ENCODE results near the gene SUPT3H. TPM values are rescaled to one million over a fixed set of nuclear protein-coding genes. Genes with fewer than 3 reads are reported as not detected.

Gene SUPT3H
- total RNA-seq, 1 experiment from 2014 or later: 3.6 TPM

- Histone ChIP-seq H3K9me3 (ENCODE audit: low read length) (no peaks in the 10 kb centered on the region), H2AFZ (ENCODE audit: low read length) (no peak overlapping the region), H3K4me1 (ENCODE audit: insufficient read depth, low read length) (no peaks in the 10 kb centered on the region), H4K20me1 (ENCODE audit: low read length) (no peaks in the 10 kb centered on the region), H3K27ac (ENCODE audit: low read length) (no peak overlapping the region), H3K4me3 (ENCODE audit: low read length) (no peak overlapping the region), H3K4me2 (ENCODE audit: low read length) (no peak overlapping the region), H3K79me2 (ENCODE audit: low read length) (no peaks in the 10 kb centered on the region), H3K27me3 (ENCODE audit: low read length) (peaks cover 27% of the 10 kb centered on the region; the same call in 1 of the 2 replicates), H3F3A (ENCODE audit: low read length, unreplicated experiment) (no peaks in the 10 kb centered on the region), H3K9ac (ENCODE audit: low read length) (no peak overlapping the region), H3K9me2 (replicated peaks; ENCODE audit: low read length) (no peaks in the 10 kb centered on the region), H3K36me3 (ENCODE audit: low read depth, low read length) (no peaks in the 10 kb centered on the region)
- intact Hi-C loops (cut with micrococcal nuclease): no loop called here
- BruUV-seq (replicated peaks): no TSS peak
- CTCF ChIA-PET: no interaction called here
- no peak for ATAC-seq
- DNase-seq: no peak
- no peak for TF ChIP-seq CTCF (conservative IDR thresholded peaks at IDR 0.05; ENCODE audit: low read depth, low read length)
- no peak for TF ChIP-seq EZH2phosphoT487 (IDR thresholded peaks at IDR 0.05; ENCODE audit: borderline replicate concordance, low read length)
- no peak for TF ChIP-seq EZH2 (IDR thresholded peaks at IDR 0.05; ENCODE audit: low read length, unreplicated experiment)
- POLR2A ChIA-PET (ENCODE audit: unreplicated experiment): interaction anchor here (0.6 kb wide), 1 partner anchor 176 kb away, joined by 3 read pairs; no protein-coding TSS in a partner anchor
Measured at GRCh38 chr6:44800784-44801592, 576.7 kb downstream of the SUPT3H start.

- H3K4me1 ChIP-seq (ENCODE audit: insufficient read depth, low read length): no peaks in the 10 kb centered on the region
- no peak overlapping the region for H3K4me2 ChIP-seq (ENCODE audit: low read length)
- no peaks in the 10 kb centered on the region for H4K20me1 ChIP-seq (ENCODE audit: low read length)
- no peak overlapping the region for H3K27ac ChIP-seq (ENCODE audit: low read length)
- H3K4me3 ChIP-seq (ENCODE audit: low read length): no peak overlapping the region
- no peaks in the 10 kb centered on the region for H3K9me3 ChIP-seq (ENCODE audit: low read length)
- intact Hi-C loops (cut with micrococcal nuclease): no loop called here
- no peaks in the 10 kb centered on the region for H3K36me3 ChIP-seq (ENCODE audit: low read depth, low read length)
- no peaks in the 10 kb centered on the region for H3K79me2 ChIP-seq (ENCODE audit: low read length)
- H3K9ac ChIP-seq (ENCODE audit: low read length): no peak overlapping the region
- no peak overlapping the region for H2AFZ ChIP-seq (ENCODE audit: low read length)
- ChIA-PET POLR2A (ENCODE audit: unreplicated experiment) (interaction anchor here (0.6 kb wide), 1 partner anchor 27 kb away, joined by 3 read pairs; no protein-coding TSS in a partner anchor), CTCF (interaction anchor here (0.5 kb wide), 1 partner anchor 285 kb away, joined by 3 read pairs; no protein-coding TSS in a partner anchor)
- no TSS peak for BruUV-seq (replicated peaks)
- ATAC-seq (no peak), DNase-seq (peak; percentile 27)
- H3K9me2 ChIP-seq (replicated peaks; ENCODE audit: low read length): no peaks in the 10 kb centered on the region
- no peaks in the 10 kb centered on the region for H3F3A ChIP-seq (ENCODE audit: low read length, unreplicated experiment)
- no peak for TF ChIP-seq EZH2phosphoT487 (IDR thresholded peaks at IDR 0.05; ENCODE audit: borderline replicate concordance, low read length)
- TF ChIP-seq EZH2 (IDR thresholded peaks at IDR 0.05; ENCODE audit: low read length, unreplicated experiment): no peak
- TF ChIP-seq CTCF (conservative IDR thresholded peaks at IDR 0.05; ENCODE audit: low read depth, low read length): no peak
- peaks cover 27% of the 10 kb centered on the region; the same call in 1 of the 2 replicates for H3K27me3 ChIP-seq (ENCODE audit: low read length)
Measured at GRCh38 chr6:44800171-44800783, 577.5 kb downstream of the SUPT3H start.

All from PC-3 (cell line).